NCI-H187 treated with DMSO at 0.1 percent for 48 hours (cell line): ENCODE measurements around the gene FBRSL1.
"Not testable (repeated sequence)": the region's sequence is repeated elsewhere in the genome, so short reads cannot be mapped to it uniquely, and the experiment has no call there.

Experiments used
- DNase-seq: peaks from one replicate; lab custom pipeline; 2025; lab: John Stamatoyannopoulos, UW

The FBRSL1 gene

GRCh38 chr12:132489602-132490266, at the start of gene FBRSL1:
TSS of gene FBRSL1 (plus strand) at chr12:132490151.
- DNase-seq: peak; percentile 77

GRCh38 chr12:132440420-132440819, 49.5 kb upstream of the FBRSL1 start:
- not testable (repeated sequence) for DNase-seq

- DNase-seq: no peak
Observed at GRCh38 chr12:132441871-132442863, 47.8 kb upstream of the FBRSL1 start.

- no peak for DNase-seq
Observed at GRCh38 chr12:132443091-132443490, 46.9 kb upstream of the FBRSL1 start.

- no peak for DNase-seq
Observed at GRCh38 chr12:132444283-132444682, 45.7 kb upstream of the FBRSL1 start.

GRCh38 chr12:132444957-132445883, 44.7 kb upstream of the FBRSL1 start:
- no peak for DNase-seq

GRCh38 chr12:132445884-132446632, 43.9 kb upstream of the FBRSL1 start:
- DNase-seq: no peak

- DNase-seq: no peak
Observed at GRCh38 chr12:132446633-132447326, 43.2 kb upstream of the FBRSL1 start.

- no peak for DNase-seq
Observed at GRCh38 chr12:132447327-132447720, 42.6 kb upstream of the FBRSL1 start.

- DNase-seq: no peak
Observed at GRCh38 chr12:132447731-132448462, 42.1 kb upstream of the FBRSL1 start.

- DNase-seq: no peak
Observed at GRCh38 chr12:132448463-132448820, 41.5 kb upstream of the FBRSL1 start.

GRCh38 chr12:132449565-132450417, 40.2 kb upstream of the FBRSL1 start:
- no peak for DNase-seq

GRCh38 chr12:132450418-132451171, 39.4 kb upstream of the FBRSL1 start:
- DNase-seq: no peak

GRCh38 chr12:132451172-132451835, 38.6 kb upstream of the FBRSL1 start:
- DNase-seq: no peak

GRCh38 chr12:132451836-132452195, 38.1 kb upstream of the FBRSL1 start:
- DNase-seq: no peak

- DNase-seq: no peak
Observed at GRCh38 chr12:132452596-132453350, 37.2 kb upstream of the FBRSL1 start.
